Measurements from ENCODE around the gene RSPO1.

DNA sequence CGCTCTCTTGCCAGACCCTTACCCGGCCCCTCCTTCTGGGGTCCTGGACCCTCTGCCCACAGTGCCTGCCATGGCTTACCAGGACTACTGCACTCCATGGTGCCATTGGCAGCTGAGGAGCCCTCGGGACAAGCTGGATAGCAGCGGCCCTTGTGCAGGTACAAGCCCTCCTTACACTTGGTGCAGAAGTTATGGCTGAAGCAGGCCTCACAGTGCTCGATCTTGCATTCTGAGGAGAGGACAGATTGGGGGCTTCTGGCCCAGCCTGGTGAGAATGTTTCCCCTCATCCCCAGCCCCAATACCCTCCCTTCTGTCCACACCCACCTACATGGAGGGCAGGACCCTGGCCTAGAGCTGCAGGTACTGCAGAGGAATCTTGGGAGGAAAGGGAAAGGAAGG, 20.6 kb downstream of the RSPO1 start:
- TF ChIP-seq, protein P1, sequence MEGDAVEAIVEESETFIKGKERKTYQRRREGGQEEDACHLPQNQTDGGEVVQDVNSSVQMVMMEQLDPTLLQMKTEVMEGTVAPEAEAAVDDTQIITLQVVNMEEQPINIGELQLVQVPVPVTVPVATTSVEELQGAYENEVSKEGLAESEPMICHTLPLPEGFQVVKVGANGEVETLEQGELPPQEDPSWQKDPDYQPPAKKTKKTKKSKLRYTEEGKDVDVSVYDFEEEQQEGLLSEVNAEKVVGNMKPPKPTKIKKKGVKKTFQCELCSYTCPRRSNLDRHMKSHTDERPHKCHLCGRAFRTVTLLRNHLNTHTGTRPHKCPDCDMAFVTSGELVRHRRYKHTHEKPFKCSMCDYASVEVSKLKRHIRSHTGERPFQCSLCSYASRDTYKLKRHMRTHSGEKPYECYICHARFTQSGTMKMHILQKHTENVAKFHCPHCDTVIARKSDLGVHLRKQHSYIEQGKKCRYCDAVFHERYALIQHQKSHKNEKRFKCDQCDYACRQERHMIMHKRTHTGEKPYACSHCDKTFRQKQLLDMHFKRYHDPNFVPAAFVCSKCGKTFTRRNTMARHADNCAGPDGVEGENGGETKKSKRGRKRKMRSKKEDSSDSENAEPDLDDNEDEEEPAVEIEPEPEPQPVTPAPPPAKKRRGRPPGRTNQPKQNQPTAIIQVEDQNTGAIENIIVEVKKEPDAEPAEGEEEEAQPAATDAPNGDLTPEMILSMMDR (IDR thresholded peaks at IDR 0.05), result no peak
- TF ChIP-seq POLR2A (IDR thresholded peaks at IDR 0.05), result no peak

Data from testis (tissue), 2 donors.